Peyer's patch (tissue), 4 donors: ENCODE data around the gene ZNF521. TPM values are rescaled to one million over a fixed set of nuclear protein-coding genes. Genes with fewer than 3 reads are reported as not detected.

Source experiments
- DNase-seq, 3 donors: peaks; one replicate each; pipeline ENCODE4 v3.0.0-alpha.2; 2017 to 2019
- H3K27ac ChIP-seq, 4 donors: fragments of 200-600 bp; sonication (generic); one replicate each; pipeline ENCODE4 v1.5.1; 2016 to 2019
- H3K27me3 ChIP-seq, 2 donors: fragments of 200-600 bp; sonication (generic); one replicate each; pipeline ENCODE4 v1.5.1; 2019
- H3K36me3 ChIP-seq, 3 donors: fragments of 200-600 bp; sonication (generic); one replicate each; pipeline ENCODE4 v1.5.1; 2016 to 2019
- H3K4me1 ChIP-seq, 4 donors: fragments of 200-600 bp; sonication (generic); one replicate each; pipeline ENCODE4 v1.5.1; 2016 to 2019
- H3K4me3 ChIP-seq, 4 donors: fragments of 200-600 bp; sonication (generic); 1 replicate in 3 of 4; 2 replicates in 1 of 4; pipeline ENCODE4 v1.5.1; 2016 to 2019; ENCODE audit warnings: mild to moderate bottlenecking in 1 of 4
- H3K9me3 ChIP-seq, 4 donors: fragments of 200-600 bp; sonication (generic); one replicate each; pipeline ENCODE4 v1.5.1; 2016 to 2019; ENCODE audit warnings: mild to moderate bottlenecking in 1 of 4
- POLR2A ChIP-seq, 2 donors: fragments of 450-650 bp; IDR thresholded peaks; one replicate each; pipeline ENCODE4 v1.5.1; 2017; ENCODE audit warnings: antibody characterized with exemption in 2 of 2, mild to moderate bottlenecking in 2 of 2, moderate library complexity in 2 of 2
- total RNA-seq, 4 donors: library from RNA; depleted of rRNA; stranded (reverse); fragments of >200 nt; gene quantifications; one replicate each; pipeline ENCODE4 v1.1.0, GENCODE V29; 2016
- TF ChIP-seq, protein P1 (sequence below), 6 experiments: fragments of 450-650 bp in 4 of 6; fragments of 200-600 bp in 2 of 6; sonication (generic) in 1 of 6; IDR thresholded peaks; one replicate each; pipeline ENCODE4 v1.5.1; 2017 to 2019; ENCODE audit warnings: antibody characterized with exemption in 6 of 6, mild to moderate bottlenecking in 3 of 6, moderate library complexity in 1 of 6

Gene ZNF521
- total RNA-seq, 4 donors from 2014 or later: 4.2 to 25.6 (median 8.6) TPM

DNA sequence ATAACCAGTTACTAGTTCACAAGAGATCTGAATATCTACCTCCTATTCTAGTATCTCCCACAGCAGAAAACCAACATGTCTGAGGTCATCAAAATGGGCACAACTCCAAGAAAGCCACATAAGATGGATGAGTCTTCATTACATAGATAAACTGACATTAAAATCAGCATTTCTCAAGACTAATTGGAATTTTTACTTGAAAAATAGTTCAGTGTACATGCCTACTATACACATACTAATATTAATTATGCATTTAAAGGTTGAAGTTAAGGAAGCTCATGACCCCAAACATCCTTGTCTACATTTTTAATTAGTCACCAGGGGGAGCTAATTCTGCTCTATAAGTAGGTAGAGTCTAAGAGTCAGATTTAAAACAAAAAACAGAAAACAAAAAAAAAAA, 41.9 kb downstream of the ZNF521 start:
- Histone ChIP-seq H3K9me3 (no peaks in the 10 kb centered on the region), H3K36me3 (no peaks in the 10 kb centered on the region), H3K4me3 (no peak overlapping the region), H3K27ac (no peak overlapping the region), H3K27me3 (no peaks in the 10 kb centered on the region), H3K4me1 (no peaks in the 10 kb centered on the region)
- TF ChIP-seq POLR2A (IDR thresholded peaks at IDR 0.05): no peak
- TF ChIP-seq, protein P1, sequence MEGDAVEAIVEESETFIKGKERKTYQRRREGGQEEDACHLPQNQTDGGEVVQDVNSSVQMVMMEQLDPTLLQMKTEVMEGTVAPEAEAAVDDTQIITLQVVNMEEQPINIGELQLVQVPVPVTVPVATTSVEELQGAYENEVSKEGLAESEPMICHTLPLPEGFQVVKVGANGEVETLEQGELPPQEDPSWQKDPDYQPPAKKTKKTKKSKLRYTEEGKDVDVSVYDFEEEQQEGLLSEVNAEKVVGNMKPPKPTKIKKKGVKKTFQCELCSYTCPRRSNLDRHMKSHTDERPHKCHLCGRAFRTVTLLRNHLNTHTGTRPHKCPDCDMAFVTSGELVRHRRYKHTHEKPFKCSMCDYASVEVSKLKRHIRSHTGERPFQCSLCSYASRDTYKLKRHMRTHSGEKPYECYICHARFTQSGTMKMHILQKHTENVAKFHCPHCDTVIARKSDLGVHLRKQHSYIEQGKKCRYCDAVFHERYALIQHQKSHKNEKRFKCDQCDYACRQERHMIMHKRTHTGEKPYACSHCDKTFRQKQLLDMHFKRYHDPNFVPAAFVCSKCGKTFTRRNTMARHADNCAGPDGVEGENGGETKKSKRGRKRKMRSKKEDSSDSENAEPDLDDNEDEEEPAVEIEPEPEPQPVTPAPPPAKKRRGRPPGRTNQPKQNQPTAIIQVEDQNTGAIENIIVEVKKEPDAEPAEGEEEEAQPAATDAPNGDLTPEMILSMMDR (IDR thresholded peaks at IDR 0.05): no peak
- DNase-seq: no peak

GRCh38 chr18:25308381-25308780, 43.6 kb downstream of the ZNF521 start:
- DNase-seq: no peak
- Histone ChIP-seq H3K9me3 (no peaks in the 10 kb centered on the region), H3K4me1 (no peaks in the 10 kb centered on the region), H3K27ac (no peak overlapping the region), H3K27me3 (no peaks in the 10 kb centered on the region), H3K36me3 (no peaks in the 10 kb centered on the region), H3K4me3 (no peak overlapping the region)
- no peak for TF ChIP-seq POLR2A (IDR thresholded peaks at IDR 0.05)
- TF ChIP-seq, protein P1 (IDR thresholded peaks at IDR 0.05): no peak

DNA sequence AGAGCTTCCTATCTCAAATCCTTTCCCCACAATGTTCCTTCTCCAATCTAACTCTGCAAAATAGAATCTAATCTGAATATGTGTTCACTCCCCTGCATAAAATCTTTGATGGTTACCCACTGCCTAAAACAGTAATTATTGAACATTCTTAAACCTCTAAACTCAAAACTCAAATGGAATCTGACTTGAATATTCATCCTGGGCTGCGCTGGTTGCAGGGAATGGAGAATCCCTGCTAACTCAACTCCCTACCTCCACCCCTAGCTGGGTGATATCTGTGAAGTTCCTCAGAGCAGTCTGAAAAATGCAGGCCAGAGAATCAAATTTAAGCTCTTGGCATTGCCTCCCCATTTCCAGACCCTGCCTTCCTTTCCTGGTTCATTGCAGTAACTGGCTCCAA, 44.8 kb downstream of the ZNF521 start:
- Histone ChIP-seq H3K9me3 (no peaks in the 10 kb centered on the region), H3K27me3 (no peaks in the 10 kb centered on the region), H3K4me1 (no peaks in the 10 kb centered on the region), H3K27ac (no peak overlapping the region), H3K36me3 (no peaks in the 10 kb centered on the region), H3K4me3 (no peak overlapping the region)
- TF ChIP-seq, protein P1 (IDR thresholded peaks at IDR 0.05): no peak
- no peak for TF ChIP-seq POLR2A (IDR thresholded peaks at IDR 0.05)
- DNase-seq: no peak

- DNase-seq: no peak
- Histone ChIP-seq H3K36me3 (no peaks in the 10 kb centered on the region), H3K27ac (no peak overlapping the region), H3K4me3 (no peak overlapping the region), H3K9me3 (no peaks in the 10 kb centered on the region), H3K27me3 (no peaks in the 10 kb centered on the region), H3K4me1 (no peaks in the 10 kb centered on the region)
- TF ChIP-seq, protein P1 (IDR thresholded peaks at IDR 0.05): no peak
Measured at GRCh38 chr18:25306671-25307070, 45.3 kb downstream of the ZNF521 start.

DNA sequence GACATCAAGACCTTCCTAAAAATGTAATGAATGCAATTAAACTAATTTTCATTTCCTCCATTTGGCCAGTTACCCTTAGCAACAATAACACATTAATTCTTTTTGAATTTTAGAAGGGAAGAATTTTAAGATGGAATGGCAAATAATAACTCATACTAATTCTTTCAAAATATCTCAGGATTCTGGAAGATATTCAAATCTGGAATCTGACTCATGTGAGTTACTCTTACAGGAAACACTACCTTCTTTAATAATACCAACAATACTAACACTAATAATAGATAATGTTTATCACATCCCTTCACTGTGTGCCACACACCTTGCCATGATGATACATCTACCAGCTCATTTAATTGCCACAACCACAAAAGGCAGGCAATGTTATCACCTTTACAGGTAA, 46.4 kb downstream of the ZNF521 start:
- TF ChIP-seq, protein P1 (IDR thresholded peaks at IDR 0.05): no peak
- TF ChIP-seq POLR2A (IDR thresholded peaks at IDR 0.05): no peak
- no peak for DNase-seq
- Histone ChIP-seq H3K27me3 (no peaks in the 10 kb centered on the region), H3K4me3 (no peak overlapping the region), H3K4me1 (no peaks in the 10 kb centered on the region), H3K27ac (no peak overlapping the region), H3K36me3 (no peaks in the 10 kb centered on the region), H3K9me3 (no peaks in the 10 kb centered on the region)

- TF ChIP-seq, protein P1 (IDR thresholded peaks at IDR 0.05): no peak
- no peak for TF ChIP-seq POLR2A (IDR thresholded peaks at IDR 0.05)
- Histone ChIP-seq H3K4me1 (no peaks in the 10 kb centered on the region), H3K4me3 (no peak overlapping the region), H3K27me3 (no peaks in the 10 kb centered on the region), H3K9me3 (no peaks in the 10 kb centered on the region), H3K36me3 (no peaks in the 10 kb centered on the region), H3K27ac (no peak overlapping the region)
- DNase-seq: no peak
Measured at GRCh38 chr18:25300492-25300891, 51.5 kb downstream of the ZNF521 start.
